GM23338 (cell line): Measurements from ENCODE around the gene TMEM185B. TPM values are rescaled to one million over a fixed set of nuclear protein-coding genes. Genes with fewer than 3 reads are reported as not detected.

Experiments
- ATAC-seq: fragments of 200-7000 bp; cut with Tn5 transposase; 3 replicates; pipeline ENCODE4 v1.9.1; 2020
- DNase-seq: peaks from one replicate; pipeline ENCODE4 v3.0.0-alpha.2; 2015; ENCODE audit warnings: low spot score
- H2AFZ ChIP-seq: fragments of 200-600 bp; sonication (generic); 2 replicates; pipeline ENCODE4 v1.8.0; 2016; ENCODE audit warnings: antibody characterized with exemption, mild to moderate bottlenecking, moderate library complexity
- H3F3A ChIP-seq: fragments of 200-600 bp; sonication (generic); replicated peaks from 2 replicates; pipeline ENCODE4 v1.8.0; 2017; ENCODE audit warnings: antibody characterized with exemption, mixed run types, low read depth
- H3K27ac ChIP-seq: fragments of 200-600 bp; sonication (generic); 2 replicates; pipeline ENCODE4 v1.6.1; 2016; ENCODE audit warnings: low read depth
- H3K27me3 ChIP-seq: fragments of 200-600 bp; sonication (generic); 2 replicates; pipeline ENCODE4 v1.8.0; 2016; ENCODE audit warnings: mild to moderate bottlenecking, mixed run types, moderate library complexity; ENCODE audit not compliant: insufficient read depth
- H3K36me3 ChIP-seq: fragments of 200-600 bp; sonication (generic); 2 replicates; pipeline ENCODE4 v1.8.0; 2016; ENCODE audit warnings: mild to moderate bottlenecking; ENCODE audit not compliant: insufficient read depth
- H3K4me1 ChIP-seq: fragments of 200-600 bp; sonication (generic); 2 replicates; pipeline ENCODE4 v1.8.0; 2016; ENCODE audit warnings: mild to moderate bottlenecking, moderate library complexity; ENCODE audit not compliant: insufficient read depth
- H3K4me2 ChIP-seq: fragments of 200-600 bp; sonication (generic); 2 replicates; pipeline ENCODE4 v1.7.1; 2017; ENCODE audit warnings: mixed run types
- H3K4me3 ChIP-seq: fragments of 200-600 bp; sonication (generic); 2 replicates; pipeline ENCODE4 v1.6.1; 2016; ENCODE audit warnings: mixed run types
- H3K79me2 ChIP-seq: fragments of 200-600 bp; sonication (generic); replicated peaks from 2 replicates; pipeline ENCODE4 v1.8.0; 2017; ENCODE audit warnings: mild to moderate bottlenecking; ENCODE audit not compliant: insufficient read depth
- H3K9me2 ChIP-seq: fragments of 200-600 bp; sonication (generic); 2 replicates; pipeline ENCODE4 v1.8.0; 2017; ENCODE audit not compliant: insufficient read depth
- H4K20me1 ChIP-seq: fragments of 200-600 bp; sonication (generic); replicated peaks from 2 replicates; pipeline ENCODE4 v1.8.0; 2017; ENCODE audit warnings: mild to moderate bottlenecking; ENCODE audit not compliant: insufficient read depth
- H3K27ac Mint-ChIP-seq: 2 replicates; pipeline ENCODE4 v1.8.0; 2020; ENCODE audit warnings: inconsistent platforms, mild to moderate bottlenecking, moderate library complexity, mixed read lengths
- H3K27me3 Mint-ChIP-seq: 3 replicates; pipeline ENCODE4 v1.8.0; 2022; ENCODE audit warnings: low read depth, mild to moderate bottlenecking, moderate library complexity, mixed read lengths, inconsistent platforms; ENCODE audit not compliant: insufficient read depth, poor library complexity
- H3K36me3 Mint-ChIP-seq: 3 replicates; pipeline ENCODE4 v1.8.0; 2021; ENCODE audit warnings: low read depth, mild to moderate bottlenecking, inconsistent platforms, moderate library complexity, mixed read lengths
- H3K4me1 Mint-ChIP-seq: 3 replicates; pipeline ENCODE4 v1.8.0; 2020; ENCODE audit warnings: mild to moderate bottlenecking, inconsistent platforms, mixed read lengths
- H3K4me3 Mint-ChIP-seq: 3 replicates; pipeline ENCODE4 v1.8.0; 2021; ENCODE audit warnings: moderate library complexity, mild to moderate bottlenecking, inconsistent platforms, mixed read lengths
- H3K9me3 Mint-ChIP-seq: 3 replicates; pipeline ENCODE4 v1.8.0; 2020; ENCODE audit warnings: moderate library complexity, mild to moderate bottlenecking, inconsistent platforms, mixed read lengths
- CREB1 ChIP-seq: fragments of 250-450 bp; sonication (Bioruptor Pico); IDR thresholded peaks from 2 replicates; pipeline ENCODE4 v1.5.0; 2020; ENCODE audit warnings: low read depth, mild to moderate bottlenecking, moderate library complexity
- CTCF ChIP-seq, 2 experiments: fragments of 200-600 bp in 1 of 2; sonication (generic) in 1 of 2; conservative IDR thresholded peaks; 2 replicates each; pipeline versions ENCODE4 v1.5.1 to v1.6.1; 2016 to 2017; ENCODE audit warnings: antibody characterized with exemption in 2 of 2, low read depth in 2 of 2, mild to moderate bottlenecking in 2 of 2, moderate library complexity in 1 of 2
- ETS1 ChIP-seq: IDR thresholded peaks from 2 replicates; pipeline ENCODE4 v1.6.1; 2016; ENCODE audit warnings: antibody characterized with exemption
- EZH2 ChIP-seq: fragments of 200-600 bp; sonication (generic); IDR thresholded peaks from one replicate; pipeline ENCODE4 v1.8.0; 2017; ENCODE audit warnings: antibody characterized with exemption, mild to moderate bottlenecking, low read depth; ENCODE audit not compliant: unreplicated experiment
- EZH2phosphoT487 ChIP-seq: fragments of 200-600 bp; sonication (generic); IDR thresholded peaks from one replicate; pipeline ENCODE4 v1.8.1; 2018; ENCODE audit warnings: antibody characterized with exemption; ENCODE audit not compliant: unreplicated experiment
- JUNB ChIP-seq: IDR thresholded peaks from one replicate; pipeline ENCODE4 v1.6.1; 2016; ENCODE audit warnings: antibody characterized with exemption; ENCODE audit not compliant: unreplicated experiment
- POLR2AphosphoS5 ChIP-seq: IDR thresholded peaks from 2 replicates; pipeline ENCODE4 v1.6.1; 2016; ENCODE audit warnings: antibody characterized with exemption, low read depth
- STAT1 ChIP-seq: IDR thresholded peaks from one replicate; pipeline ENCODE4 v1.6.1; 2016; ENCODE audit warnings: antibody characterized with exemption; ENCODE audit not compliant: unreplicated experiment
- ZNF114 ChIP-seq: fragments of 250-450 bp; sonication (Bioruptor Pico); IDR thresholded peaks from 2 replicates; pipeline ENCODE4 v1.5.0; 2020; ENCODE audit warnings: mild to moderate bottlenecking, moderate library complexity
- ZNF331 ChIP-seq: fragments of 250-450 bp; sonication (Bioruptor Pico); IDR thresholded peaks from 2 replicates; pipeline ENCODE4 v1.5.0; 2020; ENCODE audit warnings: low read depth, mild to moderate bottlenecking, moderate library complexity
- ZNF462 ChIP-seq: fragments of 250-450 bp; sonication (Bioruptor Pico); IDR thresholded peaks from 2 replicates; pipeline ENCODE4 v1.5.0; 2020; ENCODE audit warnings: mild to moderate bottlenecking, moderate library complexity
- polyA plus RNA-seq: library from polyadenylated mRNA; unstranded; fragments of >200 nt; fragmentation: Nextera tagmentation; extraction: Ambion mirVana; gene quantifications from 2 replicates; pipeline ENCODE4 v1.2.1, GENCODE V29; 2016
- total RNA-seq: library from RNA; depleted of rRNA; stranded (reverse); fragments of >200 nt; shearing (Covaris generic); gene quantifications from 2 replicates; pipeline ENCODE4 v1.2.3, GENCODE V29; 2014

TMEM185B gene
- total and polyA plus RNA-seq, 2 experiments from 2014 or later: 3.9 to 24.4 TPM

GRCh38 chr2:120231564-120231973, 8.4 kb upstream of the TMEM185B start:
- H3K27me3 Mint-ChIP-seq: peaks cover 8% of the 10 kb centered on the region

More at GRCh38 chr2:120231564-120231973, 8.4 kb upstream of the TMEM185B start:
- peaks cover 3% of the 10 kb centered on the region; the same call in 1 of the 3 replicates for H3K9me3 Mint-ChIP-seq
- no peak for TF ChIP-seq STAT1
- no peak for TF ChIP-seq ZNF114 (CRISPR knock-in tag)
- no peak for TF ChIP-seq ETS1
- TF ChIP-seq JUNB: no peak
- TF ChIP-seq ZNF462 (CRISPR knock-in tag): no peak
- TF ChIP-seq ZNF331: no peak
- no peak for TF ChIP-seq EZH2phosphoT487
- no peak for TF ChIP-seq CREB1 (CRISPR knock-in tag)
- no peak for TF ChIP-seq POLR2AphosphoS5
- no peak for TF ChIP-seq EZH2
- no peak for TF ChIP-seq CTCF (conservative IDR thresholded peaks at IDR 0.05; ENCODE audit: low read depth in 2 of 2)
- Histone ChIP-seq H3K27me3 (no peaks in the 10 kb centered on the region), H3K79me2 (no peaks in the 10 kb centered on the region), H4K20me1 (peaks cover 4% of the 10 kb centered on the region; the same call in 1 of the 2 replicates), H3K4me3 (no peak overlapping the region), H3K36me3 (no peaks in the 10 kb centered on the region), H3K27ac (no peak overlapping the region), H3K4me2 (no peak overlapping the region), H3K4me1 (no peaks in the 10 kb centered on the region), H3K9me2 (no peaks in the 10 kb centered on the region), H3F3A (no peaks in the 10 kb centered on the region), H2AFZ (no peak overlapping the region)
- no peak overlapping the region for H3K27ac Mint-ChIP-seq
- no peak overlapping the region for H3K4me3 Mint-ChIP-seq
- H3K36me3 Mint-ChIP-seq: no peaks in the 10 kb centered on the region
- ATAC-seq (no peak), DNase-seq (no peak)
- no peaks in the 10 kb centered on the region for H3K4me1 Mint-ChIP-seq
